ENCODE results near the gene UBQLN3.

- TF ChIP-seq YY1 (IDR thresholded peaks at IDR 0.05; ENCODE audit: insufficient read depth, insufficient read length) (no peak), ZNF274 (IDR thresholded peaks at IDR 0.05; ENCODE audit: low read depth, low read length) (no peak), SUZ12 (IDR thresholded peaks at IDR 0.05; ENCODE audit: extremely low read depth, insufficient read depth, insufficient read length) (no peak)
Observed at GRCh38 chr11:5534046-5534445, 24.3 kb upstream of the UBQLN3 start.

Data from NT2/D1 (cell line).